OCI-LY1 (cell line): ENCODE results near the gene HS3ST3B1.

Experiments used
- H2AFZ ChIP-seq: fragments of 200-600 bp; sonication (generic), shearing (Covaris generic); 2 replicates; pipeline ENCODE4 v1.6.0; 2014; ENCODE audit warnings: antibody characterized with exemption, mild to moderate bottlenecking, low read length
- H3F3A ChIP-seq: fragments of 200-600 bp; sonication (generic), shearing (Covaris generic); 2 replicates; pipeline ENCODE4 v1.6.0; 2014; ENCODE audit warnings: mild to moderate bottlenecking, antibody characterized with exemption, low read length, moderate library complexity; ENCODE audit not compliant: insufficient read depth
- H3K27ac ChIP-seq: fragments of 200-600 bp; sonication (generic); 2 replicates; pipeline ENCODE4 v1.5.1; 2014; ENCODE audit warnings: low read length, mixed run types, mild to moderate bottlenecking, low read depth; ENCODE audit not compliant: poor library complexity, severe bottlenecking
- H3K27me3 ChIP-seq: fragments of 200-600 bp; sonication (generic); 2 replicates; pipeline ENCODE4 v1.6.0; 2014; ENCODE audit warnings: antibody characterized with exemption, mild to moderate bottlenecking, low read length, moderate library complexity; ENCODE audit not compliant: insufficient read depth
- H3K36me3 ChIP-seq: fragments of 200-600 bp; sonication (generic); 2 replicates; pipeline ENCODE4 v1.6.1; 2014; ENCODE audit warnings: mild to moderate bottlenecking, antibody characterized with exemption, low read length, moderate library complexity, mixed read lengths; ENCODE audit not compliant: insufficient read depth
- H3K4me1 ChIP-seq: fragments of 200-600 bp; sonication (generic); 2 replicates; pipeline ENCODE4 v1.5.1; 2014; ENCODE audit warnings: mild to moderate bottlenecking, low read length, moderate library complexity; ENCODE audit not compliant: insufficient read depth, severe bottlenecking
- H3K4me2 ChIP-seq: fragments of 200-600 bp; sonication (generic), shearing (Covaris generic); 2 replicates; pipeline ENCODE4 v1.6.1; 2014; ENCODE audit warnings: low read length
- H3K4me3 ChIP-seq: fragments of 200-600 bp; sonication (generic); 2 replicates; pipeline ENCODE4 v1.5.1; 2014; ENCODE audit warnings: low read length, low read depth, mild to moderate bottlenecking, mixed read lengths; ENCODE audit not compliant: poor library complexity, severe bottlenecking
- H3K79me2 ChIP-seq: fragments of 200-600 bp; shearing (Covaris generic); 2 replicates; pipeline ENCODE4 v1.6.1; 2016; ENCODE audit warnings: mixed run types, low read length, mixed read lengths; ENCODE audit not compliant: insufficient read depth
- H3K9ac ChIP-seq: fragments of 200-600 bp; sonication (generic), shearing (Covaris generic); 2 replicates; pipeline ENCODE4 v1.6.1; 2014; ENCODE audit warnings: mild to moderate bottlenecking, low read length, mixed read lengths
- H3K9me2 ChIP-seq: fragments of 200-600 bp; sonication (generic), shearing (Covaris generic); 2 replicates; pipeline ENCODE4 v1.6.1; 2014; ENCODE audit warnings: low read depth, mild to moderate bottlenecking, low read length, mixed read lengths
- H3K9me3 ChIP-seq: fragments of 200-600 bp; shearing (Covaris generic); 2 replicates; pipeline ENCODE4 v1.6.1; 2014; ENCODE audit warnings: low read length, mixed read lengths
- H4K20me1 ChIP-seq: fragments of 200-600 bp; sonication (generic), shearing (Covaris generic); 2 replicates; pipeline ENCODE4 v1.6.0; 2016; ENCODE audit warnings: mild to moderate bottlenecking, low read length; ENCODE audit not compliant: insufficient read depth
- EZH2 ChIP-seq: fragments of 200-600 bp; sonication (generic), shearing (Covaris generic); IDR thresholded peaks from 2 replicates; pipeline ENCODE4 v1.8.0; 2017; ENCODE audit warnings: borderline replicate concordance, mixed run types, mild to moderate bottlenecking, antibody characterized with exemption, low read length, moderate library complexity, mixed read lengths
- TF ChIP-seq, protein P1 (sequence below): fragments of 200-600 bp; sonication (generic), shearing (Covaris generic); IDR thresholded peaks from 2 replicates; pipeline ENCODE4 v1.5.1; 2017; ENCODE audit warnings: mild to moderate bottlenecking, antibody characterized with exemption, low read length, moderate library complexity, mixed read lengths

The HS3ST3B1 gene

GRCh38 chr17:14334276-14334840 is 33.5 kb downstream of the HS3ST3B1 start:
- H4K20me1 ChIP-seq, result no peaks in the 10 kb centered on the region
- H3K4me1 ChIP-seq, result no peaks in the 10 kb centered on the region
- H3K9me2 ChIP-seq, result no peaks in the 10 kb centered on the region
- H2AFZ ChIP-seq, result no peak overlapping the region
- H3K4me2 ChIP-seq, result no peak overlapping the region
- TF ChIP-seq, protein P1, sequence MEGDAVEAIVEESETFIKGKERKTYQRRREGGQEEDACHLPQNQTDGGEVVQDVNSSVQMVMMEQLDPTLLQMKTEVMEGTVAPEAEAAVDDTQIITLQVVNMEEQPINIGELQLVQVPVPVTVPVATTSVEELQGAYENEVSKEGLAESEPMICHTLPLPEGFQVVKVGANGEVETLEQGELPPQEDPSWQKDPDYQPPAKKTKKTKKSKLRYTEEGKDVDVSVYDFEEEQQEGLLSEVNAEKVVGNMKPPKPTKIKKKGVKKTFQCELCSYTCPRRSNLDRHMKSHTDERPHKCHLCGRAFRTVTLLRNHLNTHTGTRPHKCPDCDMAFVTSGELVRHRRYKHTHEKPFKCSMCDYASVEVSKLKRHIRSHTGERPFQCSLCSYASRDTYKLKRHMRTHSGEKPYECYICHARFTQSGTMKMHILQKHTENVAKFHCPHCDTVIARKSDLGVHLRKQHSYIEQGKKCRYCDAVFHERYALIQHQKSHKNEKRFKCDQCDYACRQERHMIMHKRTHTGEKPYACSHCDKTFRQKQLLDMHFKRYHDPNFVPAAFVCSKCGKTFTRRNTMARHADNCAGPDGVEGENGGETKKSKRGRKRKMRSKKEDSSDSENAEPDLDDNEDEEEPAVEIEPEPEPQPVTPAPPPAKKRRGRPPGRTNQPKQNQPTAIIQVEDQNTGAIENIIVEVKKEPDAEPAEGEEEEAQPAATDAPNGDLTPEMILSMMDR, result no peak
- TF ChIP-seq EZH2, result no peak
- no peaks in the 10 kb centered on the region for H3K36me3 ChIP-seq
- H3K9me3 ChIP-seq, result no peaks in the 10 kb centered on the region
- no peak overlapping the region for H3K4me3 ChIP-seq
- H3K9ac ChIP-seq, result no peak overlapping the region
- no peaks in the 10 kb centered on the region for H3K79me2 ChIP-seq
- H3K27me3 ChIP-seq, result no peaks in the 10 kb centered on the region
- H3F3A ChIP-seq, result no peaks in the 10 kb centered on the region
- H3K27ac ChIP-seq, result no peak overlapping the region

GRCh38 chr17:14334919-14335318 is 34.0 kb downstream of the HS3ST3B1 start:
- H2AFZ ChIP-seq, result no peak overlapping the region
- H3K9ac ChIP-seq, result no peak overlapping the region
- no peaks in the 10 kb centered on the region for H3K79me2 ChIP-seq
- no peaks in the 10 kb centered on the region for H3K9me2 ChIP-seq
- H3F3A ChIP-seq, result no peaks in the 10 kb centered on the region
- H3K4me1 ChIP-seq, result no peaks in the 10 kb centered on the region
- H3K27ac ChIP-seq, result no peak overlapping the region
- TF ChIP-seq, protein P1, result no peak
- TF ChIP-seq EZH2, result no peak
- no peak overlapping the region for H3K4me3 ChIP-seq
- no peaks in the 10 kb centered on the region for H4K20me1 ChIP-seq
- H3K4me2 ChIP-seq, result no peak overlapping the region
- no peaks in the 10 kb centered on the region for H3K36me3 ChIP-seq
- no peaks in the 10 kb centered on the region for H3K27me3 ChIP-seq
- H3K9me3 ChIP-seq, result no peaks in the 10 kb centered on the region

GRCh38 chr17:14336418-14336817 is 35.5 kb downstream of the HS3ST3B1 start:
- Histone ChIP-seq H2AFZ (no peak overlapping the region), H3K27ac (no peak overlapping the region), H3F3A (no peaks in the 10 kb centered on the region), H3K79me2 (no peaks in the 10 kb centered on the region), H3K4me1 (no peaks in the 10 kb centered on the region), H4K20me1 (no peaks in the 10 kb centered on the region), H3K4me2 (no peak overlapping the region), H3K27me3 (no peaks in the 10 kb centered on the region), H3K9ac (no peak overlapping the region), H3K4me3 (no peak overlapping the region), H3K9me3 (no peaks in the 10 kb centered on the region), H3K9me2 (no peaks in the 10 kb centered on the region), H3K36me3 (no peaks in the 10 kb centered on the region)
- no peak for TF ChIP-seq EZH2
- TF ChIP-seq, protein P1, result no peak
